H1 (cell line): ENCODE results near the gene TP53I11. TPM values are rescaled to one million over a fixed set of nuclear protein-coding genes. Genes with fewer than 3 reads are reported as not detected.

ENCODE experiments used
- CTCF ChIA-PET: fragments of 300-600 bp; sonication (Branson Sonifier 250); formaldehyde crosslinking; loops from one replicate; lab custom pipeline; 2021; ENCODE audit not compliant: partially characterized antibody; lab: Charles Lee
- POLR2A ChIA-PET: fragments of 300-600 bp; sonication (Branson Sonifier 250); formaldehyde crosslinking; loops from one replicate; lab custom pipeline; 2021; ENCODE audit warnings: inconsistent platforms; ENCODE audit not compliant: partially characterized antibody; lab: Charles Lee
- DNase-seq, 2 experiments: peaks; one replicate each; pipeline versions ENCODE4 v3.0.0 to v3.0.0-alpha.2; 2010 to 2022; ENCODE audit warnings: low spot score in 2 of 2, low read depth in 1 of 2, mixed read lengths in 1 of 2
- FAIRE-seq: peaks from 2 replicates; lab custom pipeline; 2011; peaks lifted over from hg19 to GRCh38; lab: Jason Lieb, UNC
- H2AFZ ChIP-seq: 2 replicates; pipeline ENCODE4 v1.8.1; 2012; ENCODE audit warnings: low read length, inconsistent platforms
- H2AK5ac ChIP-seq: 2 replicates; pipeline ENCODE4 v1.6.1; 2013; ENCODE audit warnings: low read depth, low read length
- H2BK120ac ChIP-seq: replicated peaks from 2 replicates; pipeline ENCODE3; 2013; ENCODE audit warnings: low read depth, low read length, inconsistent platforms
- H2BK12ac ChIP-seq: 2 replicates; pipeline ENCODE4 v1.6.1; 2013; ENCODE audit warnings: low read depth, low read length
- H2BK15ac ChIP-seq: 2 replicates; pipeline ENCODE4 v1.6.1; 2013; ENCODE audit warnings: low read length
- H2BK20ac ChIP-seq: 2 replicates; pipeline ENCODE4 v1.6.1; 2013; ENCODE audit warnings: low read length
- H2BK5ac ChIP-seq: 2 replicates; pipeline ENCODE4 v1.6.1; 2013; ENCODE audit warnings: low read depth, low read length
- H3K14ac ChIP-seq: 2 replicates; pipeline ENCODE4 v1.6.1; 2013; ENCODE audit warnings: inconsistent platforms; ENCODE audit not compliant: insufficient read length
- H3K18ac ChIP-seq: 2 replicates; pipeline ENCODE4 v1.6.1; 2013; ENCODE audit warnings: low read length; ENCODE audit errors: extremely low read depth
- H3K23ac ChIP-seq: 2 replicates; pipeline ENCODE4 v1.6.1; 2013; ENCODE audit warnings: inconsistent platforms; ENCODE audit not compliant: insufficient read length
- H3K23me2 ChIP-seq: 2 replicates; pipeline ENCODE4 v1.6.1; 2013; ENCODE audit warnings: low read depth, low read length
- H3K27ac ChIP-seq: 2 replicates; pipeline ENCODE4 v1.6.1; 2011; ENCODE audit warnings: low read depth, low read length, inconsistent platforms
- H3K27me3 ChIP-seq, 4 experiments: replicated peaks in 1 of 4; 1 replicate in 1 of 4; 2 replicates in 3 of 4; pipeline versions ENCODE4 v1.6.1 to v1.8.1; 2011 to 2013; ENCODE audit warnings: low read length in 3 of 4, mild to moderate bottlenecking in 3 of 4, inconsistent platforms in 2 of 4, mixed read lengths in 2 of 4, moderate library complexity in 1 of 4; ENCODE audit not compliant: control insufficient read depth in 3 of 4, insufficient read depth in 3 of 4; ENCODE audit errors: extremely low read depth in 1 of 4
- H3K36me3 ChIP-seq, 4 experiments: 2 replicates each; pipeline versions ENCODE4 v1.6.1 to v1.8.1; 2011 to 2013; ENCODE audit warnings: mild to moderate bottlenecking in 4 of 4, low read length in 3 of 4, moderate library complexity in 2 of 4, control low read depth in 1 of 4, inconsistent platforms in 1 of 4; ENCODE audit not compliant: insufficient read depth in 4 of 4, control insufficient read depth in 2 of 4
- H3K4ac ChIP-seq: replicated peaks from 2 replicates; pipeline ENCODE3; 2013; ENCODE audit warnings: low read length, low read depth, mixed read lengths, inconsistent platforms; ENCODE audit not compliant: insufficient read length
- H3K4me1 ChIP-seq, 4 experiments: replicated peaks in 1 of 4; 1 replicate in 1 of 4; 2 replicates in 3 of 4; pipeline versions ENCODE4 v1.6.1 to v1.8.1; 2011 to 2013; ENCODE audit warnings: low read length in 3 of 4, inconsistent platforms in 2 of 4, mixed read lengths in 1 of 4; ENCODE audit not compliant: insufficient read depth in 4 of 4, control insufficient read depth in 3 of 4
- H3K4me2 ChIP-seq, 2 experiments: 2 replicates each; pipeline versions ENCODE4 v1.6.1 to v1.8.1; 2011 to 2013; ENCODE audit warnings: low read depth in 2 of 2, low read length in 2 of 2, control low read depth in 1 of 2, inconsistent platforms in 1 of 2, mild to moderate bottlenecking in 1 of 2; ENCODE audit not compliant: insufficient read depth in 1 of 2
- H3K4me3 ChIP-seq, 4 experiments: fragments of 200-600, 300-600 bp in 1 of 4; sonication (generic), shearing (Covaris generic), sonication (Bioruptor Twin) in 1 of 4; 2 replicates each; pipeline versions ENCODE4 v1.5.1 to v1.8.1; 2011 to 2016; ENCODE audit warnings: low read length in 4 of 4, low read depth in 3 of 4, control low read depth in 2 of 4, inconsistent platforms in 2 of 4, mild to moderate bottlenecking in 2 of 4, mixed read lengths in 1 of 4, moderate library complexity in 1 of 4; ENCODE audit not compliant: insufficient read depth in 2 of 4; ENCODE audit errors: extremely low read depth in 1 of 4
- H3K56ac ChIP-seq: replicated peaks from 2 replicates; pipeline ENCODE3; 2013; ENCODE audit warnings: low read depth, mild to moderate bottlenecking, mixed read lengths, low read length, inconsistent platforms; ENCODE audit not compliant: insufficient read length
- H3K79me1 ChIP-seq: 2 replicates; pipeline ENCODE4 v1.6.1; 2013; ENCODE audit warnings: low read depth, low read length, control low read depth
- H3K79me2 ChIP-seq, 2 experiments: 2 replicates each; pipeline versions ENCODE4 v1.6.1 to v1.8.1; 2012 to 2013; ENCODE audit warnings: low read length in 2 of 2, mild to moderate bottlenecking in 2 of 2, inconsistent platforms in 1 of 2; ENCODE audit not compliant: insufficient read depth in 2 of 2, control insufficient read depth in 1 of 2
- H3K9ac ChIP-seq, 4 experiments: replicated peaks in 1 of 4; 1 replicate in 1 of 4; 2 replicates in 3 of 4; pipeline versions ENCODE4 v1.6.1 to v1.8.1; 2011 to 2013; ENCODE audit warnings: low read depth in 3 of 4, low read length in 3 of 4, control low read depth in 2 of 4, mild to moderate bottlenecking in 2 of 4, moderate library complexity in 2 of 4, inconsistent platforms in 1 of 4; ENCODE audit errors: extremely low read depth in 1 of 4
- H3K9me3 ChIP-seq, 2 experiments: 2 replicates each; pipeline versions ENCODE4 v1.6.1 to v1.8.1; 2012 to 2013; ENCODE audit warnings: mild to moderate bottlenecking in 2 of 2, moderate library complexity in 2 of 2, control low read depth in 1 of 2, inconsistent platforms in 1 of 2, low read depth in 1 of 2, low read length in 1 of 2, mixed read lengths in 1 of 2; ENCODE audit not compliant: insufficient read depth in 2 of 2
- H4K20me1 ChIP-seq, 2 experiments: replicated peaks in 1 of 2; 2 replicates each; pipeline versions ENCODE3 to v1.8.1; 2011 to 2013; ENCODE audit warnings: inconsistent platforms in 2 of 2, low read length in 2 of 2, mild to moderate bottlenecking in 1 of 2; ENCODE audit not compliant: insufficient read depth in 2 of 2, control insufficient read depth in 1 of 2
- H4K5ac ChIP-seq: 2 replicates; pipeline ENCODE4 v1.6.1; 2013; ENCODE audit warnings: low read length, low read depth, mixed read lengths, inconsistent platforms; ENCODE audit not compliant: insufficient read length
- H4K8ac ChIP-seq: 2 replicates; pipeline ENCODE4 v1.8.0; 2013; ENCODE audit warnings: mild to moderate bottlenecking, moderate library complexity, low read length, inconsistent platforms; ENCODE audit not compliant: insufficient read depth; ENCODE audit errors: extremely low read depth
- H4K91ac ChIP-seq: replicated peaks from 2 replicates; pipeline ENCODE3; 2013; ENCODE audit warnings: low read length, mixed read lengths, inconsistent platforms; ENCODE audit not compliant: insufficient read length
- CTCF ChIP-seq, 3 experiments: IDR thresholded peaks; 1 replicate in 2 of 3; 2 replicates in 1 of 3; pipeline versions ENCODE4 v1.5.1 to v1.6.1; 2011; ENCODE audit warnings: low read length in 3 of 3, mild to moderate bottlenecking in 3 of 3, inconsistent platforms in 2 of 3, low read depth in 1 of 3, moderate library complexity in 1 of 3; ENCODE audit not compliant: insufficient read depth in 1 of 3; ENCODE audit errors: control extremely low read depth in 1 of 3
- GABPA ChIP-seq: IDR thresholded peaks from 2 replicates; pipeline ENCODE4 v1.6.1; 2011; ENCODE audit warnings: mild to moderate bottlenecking, low read length, moderate library complexity, borderline replicate concordance; ENCODE audit not compliant: insufficient read depth
- JUND ChIP-seq: IDR thresholded peaks from 2 replicates; pipeline ENCODE4 v1.6.1; 2011; ENCODE audit warnings: mild to moderate bottlenecking, improper control_type of control experiment, low read length
- POLR2AphosphoS5 ChIP-seq: IDR thresholded peaks from 2 replicates; pipeline ENCODE4 v1.6.1; 2011; ENCODE audit warnings: low read depth, low read length
- POU5F1 ChIP-seq: IDR thresholded peaks from 2 replicates; pipeline ENCODE4 v1.6.1; 2011; ENCODE audit warnings: low read depth, mild to moderate bottlenecking, low read length, moderate library complexity
- RAD21 ChIP-seq, 2 experiments: IDR thresholded peaks in 1 of 2; conservative IDR thresholded peaks in 1 of 2; 2 replicates each; pipeline ENCODE4 v1.6.1; 2011; ENCODE audit warnings: low read depth in 2 of 2, low read length in 2 of 2, improper control_type of control experiment in 1 of 2, inconsistent platforms in 1 of 2, mild to moderate bottlenecking in 1 of 2, moderate library complexity in 1 of 2
- RNF2 ChIP-seq: fragments of 200-900, 300-1000 bp; sonication (generic); IDR thresholded peaks from 2 replicates; pipeline ENCODE4 v1.7.1; 2016; ENCODE audit warnings: borderline replicate concordance, low read depth, mild to moderate bottlenecking, antibody characterized with exemption, low read length; ENCODE audit not compliant: poor library complexity, severe bottlenecking; ENCODE audit errors: missing control alignments
- TBP ChIP-seq: IDR thresholded peaks from 2 replicates; pipeline ENCODE4 v1.6.1; 2011; ENCODE audit warnings: low read depth, low read length, improper control_type of control experiment
- YY1 ChIP-seq: IDR thresholded peaks from 2 replicates; pipeline ENCODE4 v1.6.1; 2011; ENCODE audit warnings: low read depth, mild to moderate bottlenecking, low read length
- WGBS, 2 experiments: shearing (Covaris generic) in 1 of 2; methylation state at CpG; one replicate each; pipeline versions ENCODE4 v1.1.6 to v1.1.7; 2013 to 2015; ENCODE audit warnings: low lambda C conversion rate in 2 of 2, mixed read lengths in 2 of 2, inconsistent platforms in 1 of 2, low coverage in 1 of 2, missing lambda C conversion rate in 1 of 2; ENCODE audit not compliant: insufficient replicate concordance in 2 of 2, insufficient coverage in 1 of 2, insufficient read length in 1 of 2; ENCODE audit errors: extremely low coverage in 1 of 2, missing lambda C conversion rate in 1 of 2; 5-methylcytosine and 5-hydroxymethylcytosine counted together
- polyA plus RNA-seq, 7 experiments: library from polyadenylated mRNA; depleted of rRNA in 3 of 7; stranded (reverse) in 5 of 7; unstranded in 2 of 7; fragments of >200 nt in 5 of 7; fragments of 200-250 nt in 2 of 7; gene quantifications; 1 replicate in 5 of 7; 2 replicates in 1 of 7; 4 replicates in 1 of 7; pipeline versions ENCODE4 v1.2.1 to v1.2.3, GENCODE V29; 2011 to 2013; ENCODE audit warnings: missing spikeins in 2 of 7, mixed read lengths in 2 of 7
- total RNA-seq: library from RNA; stranded (reverse); fragmentation: NEBNext Ultra II Directional; extraction: Animal tissue kit (Norgen Biotek cat#: 25700); gene quantifications from 2 replicates; pipeline ENCODE4 v1.2.1, GENCODE V29; 2021

TP53I11 gene
- total and polyA plus RNA-seq, 2 of the 8 experiments (the other 6 are each of a cell fraction or from before 2014, with no cell fraction given) = 34.0 to 46.3 TPM

DNA sequence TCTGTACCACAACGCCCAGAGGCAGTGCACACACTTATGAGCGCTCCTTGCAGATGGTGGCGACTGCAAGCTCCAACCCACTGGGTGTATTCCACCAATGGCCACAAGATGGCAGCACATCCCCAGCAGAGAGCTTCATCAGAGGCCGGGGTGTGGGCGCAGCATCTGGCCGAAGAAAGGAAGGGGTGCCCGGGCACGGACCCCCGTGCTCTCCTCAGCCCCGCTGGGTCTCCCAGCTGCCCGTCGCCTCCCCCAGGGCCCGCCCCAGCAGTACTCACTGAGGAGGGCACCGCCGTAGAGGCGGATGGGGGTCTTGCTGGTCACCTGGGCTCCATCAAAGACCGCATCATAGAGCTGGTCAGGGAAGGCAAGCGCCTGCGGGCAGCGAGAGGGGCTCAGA, 14.2 kb downstream of the TP53I11 start:
- Histone ChIP-seq H4K91ac (no peak overlapping the region), H2AFZ (no peak overlapping the region), H3K79me1 (no peaks in the 10 kb centered on the region), H2BK12ac (no peak overlapping the region), H3K18ac (no peak overlapping the region; the same call in 1 of the 2 replicates), H3K4me3 (0 out of 8 replicates have a peak overlapping the region, but pooled peaks of 1 of the 4 experiments have one; percentile 18), H4K20me1 (peaks cover 2 to 5% of the 10 kb centered on the region in 2 experiments), H3K27ac (no peak overlapping the region), H4K5ac (no peak overlapping the region), H3K4me2 (peak overlapping the region in 1 of 2 experiments; percentile 49; a peak in 1 of 4 replicates), H3K23me2 (no peaks in the 10 kb centered on the region), H3K4ac (no peak overlapping the region), H2BK20ac (no peak overlapping the region; the same call in 1 of the 2 replicates), H3K79me2 (peaks cover 0 to 3% of the 10 kb centered on the region in 2 experiments; a peak in 1 of 4 replicates), H3K27me3 (no peaks in the 10 kb centered on the region), H3K9me3 (no peaks in the 10 kb centered on the region), H2BK15ac (no peak overlapping the region), H3K14ac (no peak overlapping the region), H2BK120ac (no peak overlapping the region), H3K9ac (no peak overlapping the region), H4K8ac (no peak overlapping the region), H3K56ac (no peak overlapping the region), H3K36me3 (peaks cover 0 to 23% (median 6%) of the 10 kb centered on the region in 4 experiments; a peak in 4 of 8 replicates), H2BK5ac (no peak overlapping the region), H3K23ac (no peak overlapping the region), H3K4me1 (peaks cover 0 to 11% (median 7%) of the 10 kb centered on the region in 4 experiments; a peak in 6 of 7 replicates), H2AK5ac (no peak overlapping the region)
- WGBS, 2 experiments = 24% methylated on average over 13 of the region's 20 CpGs; no CpG with 5 or more reads in 1 of the 2 experiments
- ChIA-PET POLR2A (interaction anchor here (0.7 to 2.8 kb wide), 9 partner anchors 9 to 169 kb away, joined by 3 to 18 read pairs (median 3); no protein-coding TSS in a partner anchor), CTCF (interaction anchor here (0.6 to 24.5 kb wide), 51 partner anchors 8 to 1191 kb away, joined by 3 to 1347 read pairs (median 4); partner anchors contain the start of gene TP53I11)
- FAIRE-seq = peak; percentile 79
- peak; percentile 64 to 98 for DNase-seq
- TF ChIP-seq TBP = peak; percentile 18; the same call in 1 of the 2 replicates
- 0 out of 2 replicates have a peak, but pooled peaks have one; percentile 13 for TF ChIP-seq POLR2AphosphoS5
- peak; percentile 42; the same call in 1 of the 2 replicates for TF ChIP-seq JUND
- TF ChIP-seq RNF2 = no peak
- peak; percentile 98 to 99 for TF ChIP-seq RAD21 (IDR thresholded peaks at IDR 0.05 in 1 of 2, conservative IDR thresholded peaks at IDR 0.05 in 1 of 2; ENCODE audit: low read depth in 2 of 2, low read length in 2 of 2)
- TF ChIP-seq YY1 = peak; percentile 70; the same call in 1 of the 2 replicates
- TF ChIP-seq GABPA = peak; percentile 54; the same call in 1 of the 2 replicates
- TF ChIP-seq CTCF (IDR thresholded peaks at IDR 0.05; ENCODE audit: control extremely low read depth in 1 of 3, insufficient read depth in 1 of 3, low read depth in 1 of 3, low read length in 3 of 3) = peak in 2 of 3 experiments; percentile 91 to 98; a peak in 3 of 4 replicates
- no peak for TF ChIP-seq POU5F1
